Muscle of leg (tissue), 11 donors: ENCODE results near the gene SYK. TPM values are rescaled to one million over a fixed set of nuclear protein-coding genes. Genes with fewer than 3 reads are reported as not detected.

Experiments
- DNase-seq: peaks from one replicate; pipeline ENCODE4 v3.0.0; 2013
- H3K27ac ChIP-seq: one replicate; pipeline ENCODE4 v1.5.1; 2013; ENCODE audit warnings: mild to moderate bottlenecking, low read length, control low read depth
- H3K27me3 ChIP-seq: one replicate; pipeline ENCODE4 v1.6.1; 2013; ENCODE audit warnings: low read length; ENCODE audit not compliant: control insufficient read depth, insufficient read depth
- H3K36me3 ChIP-seq: one replicate; pipeline ENCODE4 v1.6.1; 2013; ENCODE audit warnings: low read length; ENCODE audit not compliant: control insufficient read depth, insufficient read depth
- H3K4me1 ChIP-seq: one replicate; pipeline ENCODE4 v1.6.1; 2013; ENCODE audit warnings: low read length; ENCODE audit not compliant: control insufficient read depth, insufficient read depth
- H3K4me3 ChIP-seq: one replicate; pipeline ENCODE4 v1.5.1; 2013; ENCODE audit warnings: low read length, control low read depth
- H3K9me3 ChIP-seq: replicated peaks from 2 replicates; pipeline ENCODE4 v1.6.1; 2013; ENCODE audit warnings: low read depth, low read length; ENCODE audit not compliant: control insufficient read depth
- WGBS: methylation state at CpG from one replicate; pipeline ENCODE4 v1.1.5; 2013; ENCODE audit warnings: missing lambda C conversion rate; ENCODE audit not compliant: insufficient coverage; 5-methylcytosine and 5-hydroxymethylcytosine counted together
- polyA plus RNA-seq, 8 donors: library from polyadenylated mRNA; unstranded; fragments of 120-200 nt; gene quantifications; one replicate each; pipeline versions ENCODE4 v1.2.1 to v1.2.3, GENCODE V29; 2013; ENCODE audit warnings: inconsistent platforms in 1 of 8, low replicate concordance in 1 of 8; ENCODE audit not compliant: insufficient read length in 8 of 8, insufficient read depth in 1 of 8
- total RNA-seq: library from RNA; stranded (reverse); fragments of 120-200 nt; gene quantifications from one replicate; pipeline ENCODE4 v1.2.4, GENCODE V29; 2013

Gene SYK
- total and polyA plus RNA-seq, 9 donors = 2.3 to 5.1 (median 3.4) TPM

DNA sequence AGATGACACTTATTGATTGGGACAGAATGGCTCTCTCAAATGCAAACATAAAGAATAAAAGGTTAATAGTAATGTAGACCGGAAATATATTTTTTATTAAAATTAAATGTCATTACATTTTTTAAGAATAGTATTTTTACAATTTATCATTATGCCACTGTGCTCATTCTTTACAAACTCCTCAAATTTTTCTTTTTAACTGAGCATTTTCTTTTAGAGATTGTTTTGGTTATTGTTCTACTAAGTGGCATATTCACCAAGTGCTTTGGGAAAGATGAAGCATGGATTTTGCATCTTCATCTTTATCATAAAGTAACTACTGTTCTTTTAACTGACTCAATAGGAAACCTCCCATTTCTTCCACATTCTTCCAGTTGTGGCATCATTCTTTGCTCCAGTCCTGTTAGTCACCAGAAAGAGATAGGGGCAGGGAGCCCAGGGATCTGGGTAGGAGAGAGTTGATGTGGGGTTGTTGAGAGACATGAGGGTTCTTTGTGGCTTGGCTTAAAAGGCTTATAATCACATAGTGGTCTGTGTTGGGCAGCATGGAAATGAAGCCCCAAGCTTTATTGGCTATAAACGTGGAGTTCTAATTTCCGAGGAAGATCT lies 69.8 kb downstream of the SYK start:
- no CpG with 5 or more reads among the region's 3 CpGs for WGBS
- H3K36me3 ChIP-seq = no peaks in the 10 kb centered on the region

DNA sequence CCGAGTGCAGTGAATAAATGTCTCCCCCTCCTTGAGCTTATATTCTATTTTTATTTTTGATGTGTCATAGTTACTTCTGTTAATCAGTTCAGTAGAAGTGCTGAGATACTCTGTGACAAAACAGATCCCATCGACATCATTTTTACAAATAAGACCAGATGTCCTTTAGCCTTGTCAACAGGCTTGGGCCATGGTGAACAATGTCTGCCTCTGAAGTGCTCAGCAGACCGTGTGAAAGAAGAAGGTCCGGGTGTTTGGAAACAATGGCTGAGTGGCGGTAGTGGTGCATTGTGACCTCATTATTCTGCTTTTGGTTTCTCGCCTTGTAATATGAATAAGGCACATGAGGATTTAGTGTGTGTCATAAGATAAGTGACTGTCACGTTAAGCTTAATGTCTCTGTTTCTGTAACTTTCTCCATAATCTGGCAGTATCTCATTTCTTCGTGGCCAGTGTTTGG lies 71.2 kb downstream of the SYK start:
- DNase-seq = no peak
- Histone ChIP-seq H3K36me3 (no peaks in the 10 kb centered on the region), H3K27ac (no peak overlapping the region)

More for the DNA sequence above, 69.8 kb downstream of the SYK start:
- H3K27me3 ChIP-seq = no peaks in the 10 kb centered on the region
- no peak overlapping the region for H3K4me3 ChIP-seq
- H3K27ac ChIP-seq = no peak overlapping the region
- no peak for DNase-seq
- no peaks in the 10 kb centered on the region for H3K4me1 ChIP-seq
- no peaks in the 10 kb centered on the region for H3K9me3 ChIP-seq

DNA sequence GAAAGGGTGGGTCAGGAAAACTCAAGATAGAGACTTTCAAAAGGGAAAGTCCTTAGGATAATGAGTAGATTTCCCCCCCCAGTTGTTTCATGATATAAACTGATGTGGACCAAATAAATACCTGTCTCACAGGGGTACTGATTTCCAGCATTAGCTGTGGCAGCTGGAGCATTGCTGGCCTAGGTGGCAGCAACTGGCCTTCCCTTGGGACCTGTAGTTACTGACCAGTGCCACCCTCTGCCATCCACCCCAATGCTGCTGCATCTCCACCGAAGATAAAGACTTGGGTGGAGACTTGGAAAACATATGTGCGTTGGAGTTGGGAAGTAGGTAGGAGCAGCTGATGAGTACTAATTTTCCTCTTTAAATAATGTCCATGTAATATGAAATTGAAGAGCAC lies 71.8 kb downstream of the SYK start:
- Histone ChIP-seq H3K4me1 (no peaks in the 10 kb centered on the region), H3K27me3 (no peaks in the 10 kb centered on the region), H3K9me3 (no peaks in the 10 kb centered on the region), H3K36me3 (no peaks in the 10 kb centered on the region), H3K27ac (no peak overlapping the region), H3K4me3 (no peak overlapping the region)
- no peak for DNase-seq
- WGBS = no CpG with 5 or more reads among the region's 2 CpGs

More for the DNA sequence above, 71.2 kb downstream of the SYK start:
- no peaks in the 10 kb centered on the region for H3K9me3 ChIP-seq
- H3K4me1 ChIP-seq = no peaks in the 10 kb centered on the region
- no peaks in the 10 kb centered on the region for H3K27me3 ChIP-seq
- no peak overlapping the region for H3K4me3 ChIP-seq
- 80% methylated on average over 2 of the region's 8 CpGs for WGBS

DNA sequence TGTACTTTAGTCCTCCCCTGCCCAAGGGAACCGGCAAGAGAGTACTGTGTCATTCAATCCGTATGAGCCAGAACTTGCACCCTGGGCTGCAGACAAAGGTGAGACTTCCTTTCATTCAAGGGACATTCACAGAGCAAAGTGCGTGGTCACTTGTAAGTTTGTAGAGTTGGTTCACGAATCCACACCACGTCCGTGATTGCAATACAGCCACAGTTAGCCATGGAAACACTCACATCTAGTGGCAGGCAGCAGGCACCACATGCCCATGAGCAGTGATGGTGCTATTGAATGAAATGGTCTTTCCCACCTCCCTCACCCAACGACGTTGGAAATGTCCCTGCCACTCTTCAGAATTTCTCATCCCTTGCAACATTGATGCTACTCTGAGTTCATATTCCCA lies 72.6 kb downstream of the SYK start:
- no peaks in the 10 kb centered on the region for H3K36me3 ChIP-seq
- WGBS = no CpG with 5 or more reads among the region's 8 CpGs
- no peaks in the 10 kb centered on the region for H3K4me1 ChIP-seq
- no peak overlapping the region for H3K4me3 ChIP-seq
- no peaks in the 10 kb centered on the region for H3K9me3 ChIP-seq
- H3K27ac ChIP-seq = no peak overlapping the region
- no peaks in the 10 kb centered on the region for H3K27me3 ChIP-seq
- DNase-seq = no peak

DNA sequence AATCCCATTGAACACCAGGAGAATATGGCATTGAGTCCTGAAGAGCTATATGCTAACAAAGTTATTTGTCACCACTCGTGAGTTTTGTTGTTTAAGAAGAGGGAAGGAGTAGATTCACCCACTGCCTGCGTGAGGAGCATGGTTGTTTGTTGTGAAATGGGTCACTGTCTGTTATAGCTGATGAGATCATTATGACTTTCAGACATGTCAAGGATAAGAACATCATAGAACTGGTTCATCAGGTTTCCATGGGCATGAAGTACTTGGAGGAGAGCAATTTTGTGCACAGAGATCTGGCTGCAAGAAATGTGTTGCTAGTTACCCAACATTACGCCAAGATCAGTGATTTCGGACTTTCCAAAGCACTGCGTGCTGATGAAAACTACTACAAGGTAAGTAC lies 76.9 kb downstream of the SYK start:
- no peak for DNase-seq
- Histone ChIP-seq H3K27ac (no peak overlapping the region), H3K4me3 (no peak overlapping the region), H3K9me3 (no peaks in the 10 kb centered on the region), H3K27me3 (no peaks in the 10 kb centered on the region), H3K4me1 (no peaks in the 10 kb centered on the region), H3K36me3 (no peaks in the 10 kb centered on the region)
- 85% methylated on average over 2 of the region's 5 CpGs for WGBS

DNA sequence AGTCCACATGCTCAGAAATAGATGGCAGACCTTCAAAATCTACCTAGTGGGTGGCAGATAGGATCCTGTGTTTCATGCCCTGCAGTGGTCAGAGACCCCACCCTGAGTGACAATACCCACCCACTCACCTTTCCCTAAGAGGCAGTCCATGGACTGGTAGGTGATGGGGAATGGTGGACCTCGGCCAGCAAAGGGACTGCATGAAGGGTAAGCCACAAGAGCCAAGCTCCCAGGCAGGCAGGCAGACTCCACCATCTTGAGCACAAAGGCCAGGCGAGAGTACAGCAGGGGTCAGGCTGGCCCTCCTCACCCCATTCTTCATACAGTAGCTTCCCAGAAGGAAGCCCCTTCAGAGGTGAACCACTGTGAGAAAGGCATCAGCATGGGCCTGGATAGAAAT lies 78.4 kb downstream of the SYK start:
- no peaks in the 10 kb centered on the region for H3K27me3 ChIP-seq
- H3K4me3 ChIP-seq = no peak overlapping the region
- no peak overlapping the region for H3K27ac ChIP-seq
- no peaks in the 10 kb centered on the region for H3K9me3 ChIP-seq
- no peaks in the 10 kb centered on the region for H3K4me1 ChIP-seq
- DNase-seq = no peak
- no peaks in the 10 kb centered on the region for H3K36me3 ChIP-seq
- 100% methylated on average over 1 of the region's 2 CpGs for WGBS

DNA sequence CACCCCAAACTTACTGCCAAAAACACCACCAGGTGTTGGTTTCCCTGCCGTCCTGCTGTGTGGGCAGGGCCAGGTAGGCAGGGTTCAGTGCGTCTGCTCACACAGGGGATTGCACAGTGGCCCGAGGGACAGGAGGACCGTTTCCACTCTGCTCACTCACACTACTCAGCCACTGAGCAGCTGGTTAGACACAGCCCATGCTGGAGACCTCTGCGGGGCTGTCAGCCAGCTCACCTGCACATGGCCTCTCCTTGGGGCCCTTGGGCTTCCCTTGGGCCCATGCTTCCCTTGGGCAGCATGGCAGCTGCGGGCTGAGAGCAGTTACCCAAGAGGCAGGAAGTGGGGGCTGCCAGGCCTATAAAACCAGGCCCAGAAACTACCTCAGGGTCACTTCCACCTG lies 79.0 kb downstream of the SYK start:
- H3K27me3 ChIP-seq = no peaks in the 10 kb centered on the region
- no peaks in the 10 kb centered on the region for H3K9me3 ChIP-seq
- H3K4me3 ChIP-seq = no peak overlapping the region
- DNase-seq = no peak
- H3K36me3 ChIP-seq = no peaks in the 10 kb centered on the region
- H3K4me1 ChIP-seq = no peaks in the 10 kb centered on the region
- 70% methylated on average over 4 of the region's 6 CpGs for WGBS
- no peak overlapping the region for H3K27ac ChIP-seq

DNA sequence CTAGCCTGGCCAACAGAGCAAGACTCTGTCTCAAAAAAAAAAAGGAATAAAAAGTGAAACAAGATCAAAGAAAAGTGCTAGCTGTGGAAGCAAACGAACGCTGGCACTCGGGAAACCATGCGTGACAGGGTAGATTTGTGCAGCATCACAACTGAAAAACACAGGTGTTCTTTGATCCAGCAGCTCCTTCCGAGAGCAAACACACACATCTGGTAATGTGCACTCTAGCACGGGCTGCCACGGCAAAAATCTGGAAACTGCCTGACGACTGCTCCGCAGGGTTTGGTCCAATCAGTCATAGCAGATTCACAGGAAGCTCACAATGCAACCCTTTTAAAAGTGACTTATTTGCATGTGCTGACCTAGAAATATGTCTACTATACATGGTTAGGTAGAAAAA lies 80.0 kb downstream of the SYK start:
- Histone ChIP-seq H3K4me3 (no peak overlapping the region), H3K27me3 (no peaks in the 10 kb centered on the region), H3K27ac (no peak overlapping the region), H3K4me1 (no peaks in the 10 kb centered on the region), H3K9me3 (no peaks in the 10 kb centered on the region), H3K36me3 (no peaks in the 10 kb centered on the region)
- no peak for DNase-seq
- WGBS = 24% methylated on average over 4 of the region's 9 CpGs

DNA sequence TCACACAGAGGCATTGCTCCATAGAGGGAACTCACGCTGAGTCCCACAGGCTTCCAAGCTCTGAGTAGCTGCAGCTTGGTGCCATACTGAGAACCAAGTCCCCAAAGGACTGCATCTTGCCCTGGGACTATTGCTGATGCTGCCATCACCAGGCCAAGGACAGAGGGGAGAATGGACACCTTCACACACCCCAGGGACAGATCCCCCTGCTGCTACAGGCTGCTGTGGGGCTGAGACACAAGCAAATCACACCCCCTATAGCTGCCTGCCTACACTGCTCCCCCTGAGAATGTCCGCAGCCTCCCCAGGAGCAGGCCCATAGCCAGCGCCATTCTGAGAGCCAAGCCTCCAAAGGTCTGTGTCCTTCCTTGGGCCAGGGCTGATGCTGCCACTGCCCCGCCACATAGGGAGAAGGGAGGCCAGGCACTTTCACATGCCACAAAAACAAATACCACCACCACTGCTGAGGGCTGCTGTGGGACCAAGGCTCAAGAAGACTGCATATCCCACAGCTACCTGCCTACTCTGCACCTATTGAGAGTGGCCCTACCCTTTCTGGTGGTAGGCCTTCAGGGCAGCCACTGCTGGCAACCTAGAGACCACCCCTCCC lies 81.5 kb downstream of the SYK start:
- H3K9me3 ChIP-seq = no peaks in the 10 kb centered on the region
- H3K36me3 ChIP-seq = no peaks in the 10 kb centered on the region
- H3K4me3 ChIP-seq = no peak overlapping the region
- no peaks in the 10 kb centered on the region for H3K4me1 ChIP-seq
- no peak overlapping the region for H3K27ac ChIP-seq
- WGBS = 70% methylated on average over 2 of the region's 4 CpGs
- no peak for DNase-seq
- no peaks in the 10 kb centered on the region for H3K27me3 ChIP-seq

DNA sequence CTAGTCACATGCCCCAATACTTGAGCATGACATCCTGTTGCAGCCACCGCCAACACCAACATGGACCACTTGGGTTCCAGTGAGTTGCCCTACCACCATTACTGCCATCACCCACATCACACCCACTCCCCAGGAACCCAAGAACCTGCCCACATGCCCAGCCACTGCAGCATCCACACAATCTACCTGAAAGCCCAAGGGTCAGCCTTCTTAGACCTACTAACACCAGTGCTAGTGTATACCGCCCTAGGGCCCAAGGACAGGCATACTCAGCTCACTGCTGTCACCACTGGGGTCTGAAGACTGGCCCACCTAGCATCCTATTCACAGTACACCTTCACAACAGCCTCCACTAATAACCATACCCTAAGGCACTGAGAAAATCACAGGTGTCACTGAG lies 82.0 kb downstream of the SYK start:
- H3K9me3 ChIP-seq = no peaks in the 10 kb centered on the region
- H3K27ac ChIP-seq = no peak overlapping the region
- no peak for DNase-seq
- 93% methylated on average over 2 of the region's 2 CpGs for WGBS
- no peaks in the 10 kb centered on the region for H3K36me3 ChIP-seq
- H3K4me1 ChIP-seq = no peaks in the 10 kb centered on the region
- H3K4me3 ChIP-seq = no peak overlapping the region
- H3K27me3 ChIP-seq = no peaks in the 10 kb centered on the region

DNA sequence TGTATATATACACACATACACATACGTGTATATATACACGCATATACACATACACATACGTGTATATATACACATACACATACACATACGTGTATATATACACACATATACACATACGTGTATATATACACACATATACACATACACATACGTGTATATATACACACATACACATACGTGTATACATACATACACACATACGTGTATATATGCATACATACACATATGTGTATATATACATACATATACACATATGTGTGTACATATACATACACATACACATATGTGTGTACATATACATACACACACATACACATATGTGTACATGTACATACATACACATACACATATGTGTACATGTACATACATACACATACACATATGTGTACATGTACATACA lies 82.6 kb downstream of the SYK start:
- no peaks in the 10 kb centered on the region for H3K36me3 ChIP-seq

More for the DNA sequence above, 82.6 kb downstream of the SYK start:
- WGBS = no CpG with 5 or more reads among the region's 8 CpGs
- Histone ChIP-seq H3K9me3 (no peaks in the 10 kb centered on the region), H3K4me3 (no peak overlapping the region), H3K27me3 (no peaks in the 10 kb centered on the region), H3K27ac (no peak overlapping the region), H3K4me1 (no peaks in the 10 kb centered on the region)
- no peak for DNase-seq
